HepG2 (cell line): ENCODE results near the gene ATR. TPM values are rescaled to one million over a fixed set of nuclear protein-coding genes. Genes with fewer than 3 reads are reported as not detected.

ENCODE experiments used
- ELF3 ChIP-seq: IDR thresholded peaks from 2 replicates; pipeline ENCODE4 v1.6.1; 2016; ENCODE audit warnings: missing genetic modification reagents, missing compliant biosample characterization
- EP300 ChIP-seq, 3 experiments: sonication (generic) in 1 of 3; formaldehyde crosslinking in 1 of 3; IDR thresholded peaks; 2 replicates each; pipeline versions ENCODE4 v1.5.1 to v1.6.1; 2011 to 2020; ENCODE audit warnings: low read depth in 2 of 3, low read length in 2 of 3, borderline replicate concordance in 1 of 3, improper control_type of control experiment in 1 of 3, mild to moderate bottlenecking in 1 of 3, missing genetic modification reagents in 1 of 3, moderate library complexity in 1 of 3
- FOSL1 ChIP-seq: sonication (generic); formaldehyde crosslinking; IDR thresholded peaks from 2 replicates; pipeline ENCODE4 v1.9.0; 2021; ENCODE audit warnings: missing genetic modification reagents, borderline replicate concordance
- HNRNPLL ChIP-seq: fragments of 200-400 bp; formaldehyde crosslinking; IDR thresholded peaks from 2 replicates; pipeline ENCODE4 v1.6.1; 2017; ENCODE audit warnings: mild to moderate bottlenecking, low read depth, low read length; ENCODE audit not compliant: poor library complexity, severe bottlenecking
- NCOA1 ChIP-seq: sonication (generic); formaldehyde crosslinking; IDR thresholded peaks from 2 replicates; pipeline ENCODE4 v1.9.0; 2021; ENCODE audit warnings: missing genetic modification reagents
- NFYB ChIP-seq: sonication (generic); formaldehyde crosslinking; IDR thresholded peaks from 2 replicates; pipeline ENCODE4 v1.4.0; 2020; ENCODE audit warnings: missing genetic modification reagents
- REXO4 ChIP-seq: sonication (generic); formaldehyde crosslinking; IDR thresholded peaks from 2 replicates; pipeline ENCODE4 v1.8.0; 2022; ENCODE audit warnings: missing genetic modification reagents, mild to moderate bottlenecking, borderline replicate concordance
- SYNCRIP ChIP-seq: fragments of 200-400 bp; formaldehyde crosslinking; IDR thresholded peaks from 2 replicates; pipeline ENCODE4 v1.6.1; 2018; ENCODE audit warnings: mild to moderate bottlenecking, low read depth, low read length; ENCODE audit not compliant: insufficient read depth
- TEAD3 ChIP-seq: optimal IDR thresholded peaks from 2 replicates; pipeline ENCODE3; 2016; ENCODE audit warnings: borderline replicate concordance
- TOE1 ChIP-seq: sonication (generic); formaldehyde crosslinking; IDR thresholded peaks from 2 replicates; pipeline ENCODE4 v1.4.0; 2020; ENCODE audit warnings: mild to moderate bottlenecking, missing genetic modification reagents
- YEATS4 ChIP-seq: sonication (generic); formaldehyde crosslinking; IDR thresholded peaks from 2 replicates; pipeline ENCODE4 v1.4.0; 2020; ENCODE audit warnings: missing genetic modification reagents, borderline replicate concordance
- ZNF121 ChIP-seq: sonication (generic); formaldehyde crosslinking; IDR thresholded peaks from 2 replicates; pipeline ENCODE4 v1.5.0; 2020; ENCODE audit warnings: mild to moderate bottlenecking, missing genetic modification reagents
- ZNF337 ChIP-seq: sonication (generic); formaldehyde crosslinking; IDR thresholded peaks from 2 replicates; pipeline ENCODE4 v1.5.1; 2020; ENCODE audit warnings: missing genetic modification reagents, low read depth, mild to moderate bottlenecking, borderline replicate concordance
- ZNF431 ChIP-seq: sonication (generic); formaldehyde crosslinking; IDR thresholded peaks from 2 replicates; pipeline ENCODE4 v1.9.0; 2022; ENCODE audit warnings: missing genetic modification reagents, low read depth, mild to moderate bottlenecking, borderline replicate concordance
- ZNF501 ChIP-seq: sonication (generic); formaldehyde crosslinking; IDR thresholded peaks from 2 replicates; pipeline ENCODE4 v1.5.1; 2020; ENCODE audit warnings: mild to moderate bottlenecking, moderate library complexity, missing genetic modification reagents
- ZNF691 ChIP-seq: sonication (generic); formaldehyde crosslinking; IDR thresholded peaks from 2 replicates; pipeline ENCODE4 v1.4.0; 2020; ENCODE audit warnings: missing genetic modification reagents, low read depth, mild to moderate bottlenecking, borderline replicate concordance
- ZNF839 ChIP-seq: sonication (generic); formaldehyde crosslinking; IDR thresholded peaks from 2 replicates; pipeline ENCODE4 v1.4.0; 2020; ENCODE audit warnings: missing genetic modification reagents, mild to moderate bottlenecking, borderline replicate concordance
- ZXDC ChIP-seq: sonication (generic); formaldehyde crosslinking; IDR thresholded peaks from 2 replicates; pipeline ENCODE4 v1.5.0; 2020; ENCODE audit warnings: mild to moderate bottlenecking, missing genetic modification reagents
- polyA plus RNA-seq, 8 experiments: library from polyadenylated mRNA; depleted of rRNA in 3 of 8; stranded (reverse) in 7 of 8; unstranded in 1 of 8; fragments of >200 nt; fragmentation: Illumina TruSeq in 4 of 8; extraction: Trizol in 4 of 8; gene quantifications; 2 replicates each; pipeline versions ENCODE4 v1.2.1 to v1.2.3, GENCODE V29; 2011 to 2016; ENCODE audit warnings: low read depth in 4 of 8, missing spikeins in 1 of 8, mixed read lengths in 1 of 8; ENCODE audit not compliant: insufficient read depth in 1 of 8
- total RNA-seq, 5 experiments: library from RNA; depleted of rRNA; stranded (reverse); fragments of >200 nt; fragmentation: Illumina TruSeq; extraction: Trizol; gene quantifications; 2 replicates each; pipeline ENCODE4 v1.2.3, GENCODE V29; 2016; ENCODE audit warnings: low read depth in 1 of 5
- TF ChIP-seq, protein P1 (sequence below): sonication (generic); formaldehyde crosslinking; IDR thresholded peaks from 2 replicates; pipeline ENCODE4 v1.4.0; 2020; ENCODE audit warnings: missing genetic modification reagents
- TF ChIP-seq, protein P2 (sequence below): IDR thresholded peaks from 2 replicates; pipeline ENCODE4 v1.6.1; 2016; ENCODE audit warnings: missing genetic modification reagents, missing compliant biosample characterization

The ATR gene
- total and polyA plus RNA-seq, 2 of the 13 experiments (the other 11 are each of a cell fraction or from before 2014, with no cell fraction given) = 6.6 to 17.0 TPM

- TF ChIP-seq ZXDC = no peak
- TF ChIP-seq, protein P1, sequence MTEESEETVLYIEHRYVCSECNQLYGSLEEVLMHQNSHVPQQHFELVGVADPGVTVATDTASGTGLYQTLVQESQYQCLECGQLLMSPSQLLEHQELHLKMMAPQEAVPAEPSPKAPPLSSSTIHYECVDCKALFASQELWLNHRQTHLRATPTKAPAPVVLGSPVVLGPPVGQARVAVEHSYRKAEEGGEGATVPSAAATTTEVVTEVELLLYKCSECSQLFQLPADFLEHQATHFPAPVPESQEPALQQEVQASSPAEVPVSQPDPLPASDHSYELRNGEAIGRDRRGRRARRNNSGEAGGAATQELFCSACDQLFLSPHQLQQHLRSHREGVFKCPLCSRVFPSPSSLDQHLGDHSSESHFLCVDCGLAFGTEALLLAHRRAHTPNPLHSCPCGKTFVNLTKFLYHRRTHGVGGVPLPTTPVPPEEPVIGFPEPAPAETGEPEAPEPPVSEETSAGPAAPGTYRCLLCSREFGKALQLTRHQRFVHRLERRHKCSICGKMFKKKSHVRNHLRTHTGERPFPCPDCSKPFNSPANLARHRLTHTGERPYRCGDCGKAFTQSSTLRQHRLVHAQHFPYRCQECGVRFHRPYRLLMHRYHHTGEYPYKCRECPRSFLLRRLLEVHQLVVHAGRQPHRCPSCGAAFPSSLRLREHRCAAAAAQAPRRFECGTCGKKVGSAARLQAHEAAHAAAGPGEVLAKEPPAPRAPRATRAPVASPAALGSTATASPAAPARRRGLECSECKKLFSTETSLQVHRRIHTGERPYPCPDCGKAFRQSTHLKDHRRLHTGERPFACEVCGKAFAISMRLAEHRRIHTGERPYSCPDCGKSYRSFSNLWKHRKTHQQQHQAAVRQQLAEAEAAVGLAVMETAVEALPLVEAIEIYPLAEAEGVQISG = peak; percentile 100
- TF ChIP-seq TEAD3 (CRISPR knock-in tag) = no peak
- TF ChIP-seq ZNF501 (CRISPR knock-in tag) = peak; percentile 41
- 0 out of 2 replicates have a peak, but pooled peaks have one; percentile 34 for TF ChIP-seq NFYB
- TF ChIP-seq REXO4 = no peak
- peak; percentile 25 to 56; a peak in 2 of 4 replicates for TF ChIP-seq EP300 (IDR thresholded peaks at IDR 0.05; ENCODE audit: low read depth in 2 of 2, low read length in 2 of 2)
- TF ChIP-seq EP300 (CRISPR knock-in tag; IDR thresholded peaks at IDR 0.05; ENCODE audit: borderline replicate concordance) = no peak
- TF ChIP-seq ZNF691 = peak; percentile 57; the same call in 1 of the 2 replicates
- peak; percentile 52; the same call in 1 of the 2 replicates for TF ChIP-seq ELF3 (CRISPR knock-in tag)
- TF ChIP-seq, protein P2, sequence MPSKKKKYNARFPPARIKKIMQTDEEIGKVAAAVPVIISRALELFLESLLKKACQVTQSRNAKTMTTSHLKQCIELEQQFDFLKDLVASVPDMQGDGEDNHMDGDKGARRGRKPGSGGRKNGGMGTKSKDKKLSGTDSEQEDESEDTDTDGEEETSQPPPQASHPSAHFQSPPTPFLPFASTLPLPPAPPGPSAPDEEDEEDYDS (CRISPR knock-in tag) = peak; percentile 82
- no peak for TF ChIP-seq TOE1 (CRISPR knock-in tag)
- TF ChIP-seq NCOA1 (CRISPR knock-in tag) = no peak
- TF ChIP-seq YEATS4 (CRISPR knock-in tag) = peak; percentile 85; the same call in 1 of the 2 replicates
- TF ChIP-seq ZNF839 (CRISPR knock-in tag) = no peak
- peak; percentile 81 for TF ChIP-seq HNRNPLL
- TF ChIP-seq FOSL1 (CRISPR knock-in tag) = no peak
- TF ChIP-seq ZNF337 (CRISPR knock-in tag) = no peak
- TF ChIP-seq ZNF121 (CRISPR knock-in tag) = no peak
- TF ChIP-seq ZNF431 (CRISPR knock-in tag) = no peak
- no peak for TF ChIP-seq SYNCRIP
Measured at GRCh38 chr3:142447852-142448823, 130.4 kb downstream of the ATR start, which contains the start of gene XRN1 (continued).
